ENCODE results near the gene SLC16A5.

DNA sequence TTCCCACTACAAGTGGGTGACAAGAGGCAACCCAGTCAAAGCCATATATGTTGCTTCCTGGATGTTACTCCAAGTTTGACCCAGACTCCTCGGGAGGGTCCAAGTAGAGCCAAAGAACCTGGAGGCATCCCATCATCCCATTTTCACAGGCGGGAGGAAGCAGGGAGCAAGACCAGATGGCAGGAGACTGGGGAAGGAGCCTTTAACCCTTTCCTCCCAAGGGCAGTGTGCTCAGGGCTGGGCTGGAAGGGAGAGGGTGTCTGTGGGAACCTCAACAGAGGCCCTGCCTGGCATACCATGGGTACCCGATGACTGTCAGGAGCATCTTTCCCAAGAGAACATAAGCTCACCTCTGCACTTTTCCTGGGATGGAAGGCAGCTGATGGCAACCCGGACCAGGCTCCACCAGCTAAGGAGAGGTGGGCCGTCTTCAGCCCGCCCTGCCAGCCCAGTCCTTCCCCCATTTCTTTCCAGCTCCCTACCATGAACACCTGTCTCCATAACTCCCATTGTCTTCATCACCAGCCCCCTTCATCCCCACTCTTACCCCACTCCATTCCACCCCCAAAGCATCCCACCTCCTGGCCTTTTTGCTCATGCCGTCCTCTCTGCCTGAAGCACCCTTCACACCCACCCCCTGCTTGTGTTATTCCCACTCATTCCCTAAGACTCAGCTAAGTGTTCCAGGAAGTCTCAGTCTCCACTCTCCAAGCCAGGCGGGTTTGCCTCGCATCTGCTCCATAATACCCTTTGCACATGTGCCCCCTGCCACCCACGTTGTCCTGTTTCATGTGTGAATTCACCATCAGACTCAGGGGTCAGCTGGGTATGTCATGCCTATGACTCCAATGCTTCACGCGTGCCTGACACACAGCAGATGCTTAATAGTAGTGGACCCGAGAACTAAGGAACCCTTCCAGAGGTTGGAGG lies 5.9 kb upstream of the SLC16A5 start:
- no peak for TF ChIP-seq EZH2 (IDR thresholded peaks at IDR 0.05; ENCODE audit: borderline replicate concordance, low read depth, low read length, severe bottlenecking)
- TF ChIP-seq, protein P1, sequence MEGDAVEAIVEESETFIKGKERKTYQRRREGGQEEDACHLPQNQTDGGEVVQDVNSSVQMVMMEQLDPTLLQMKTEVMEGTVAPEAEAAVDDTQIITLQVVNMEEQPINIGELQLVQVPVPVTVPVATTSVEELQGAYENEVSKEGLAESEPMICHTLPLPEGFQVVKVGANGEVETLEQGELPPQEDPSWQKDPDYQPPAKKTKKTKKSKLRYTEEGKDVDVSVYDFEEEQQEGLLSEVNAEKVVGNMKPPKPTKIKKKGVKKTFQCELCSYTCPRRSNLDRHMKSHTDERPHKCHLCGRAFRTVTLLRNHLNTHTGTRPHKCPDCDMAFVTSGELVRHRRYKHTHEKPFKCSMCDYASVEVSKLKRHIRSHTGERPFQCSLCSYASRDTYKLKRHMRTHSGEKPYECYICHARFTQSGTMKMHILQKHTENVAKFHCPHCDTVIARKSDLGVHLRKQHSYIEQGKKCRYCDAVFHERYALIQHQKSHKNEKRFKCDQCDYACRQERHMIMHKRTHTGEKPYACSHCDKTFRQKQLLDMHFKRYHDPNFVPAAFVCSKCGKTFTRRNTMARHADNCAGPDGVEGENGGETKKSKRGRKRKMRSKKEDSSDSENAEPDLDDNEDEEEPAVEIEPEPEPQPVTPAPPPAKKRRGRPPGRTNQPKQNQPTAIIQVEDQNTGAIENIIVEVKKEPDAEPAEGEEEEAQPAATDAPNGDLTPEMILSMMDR (IDR thresholded peaks at IDR 0.05; ENCODE audit: borderline replicate concordance, extremely low read depth, low read length, poor library complexity, severe bottlenecking), result no peak

All from DND-41 (cell line).